DND-41 (cell line): ENCODE measurements around the gene SLC1A2.

ENCODE experiments used
- ATAC-seq: fragments of 200-7000 bp; cut with Tn5 transposase; 3 replicates; pipeline ENCODE4 v1.9.1; 2021; ENCODE audit warnings: low read depth; ENCODE audit not compliant: insufficient read depth
- DNase-seq: peaks from one replicate; pipeline ENCODE4 v3.0.0-alpha.2; 2020
- H2AFZ ChIP-seq: 2 replicates; pipeline ENCODE4 v1.6.0; 2012; ENCODE audit warnings: low read depth, low read length
- H3K27ac ChIP-seq: 2 replicates; pipeline ENCODE4 v1.5.1; 2012; ENCODE audit warnings: low read length, inconsistent platforms
- H3K27me3 ChIP-seq: fragments of 200-600 bp; sonication (generic); 2 replicates; pipeline ENCODE4 v1.6.0; 2012; ENCODE audit warnings: low read length, mild to moderate bottlenecking, inconsistent platforms; ENCODE audit not compliant: insufficient read depth, poor library complexity
- H3K36me3 ChIP-seq: 2 replicates; pipeline ENCODE4 v1.5.1; 2012; ENCODE audit warnings: low read length, inconsistent platforms; ENCODE audit not compliant: insufficient read depth
- H3K4me1 ChIP-seq: 2 replicates; pipeline ENCODE4 v1.5.1; 2012; ENCODE audit warnings: mild to moderate bottlenecking, low read length; ENCODE audit not compliant: insufficient read depth
- H3K4me2 ChIP-seq: 2 replicates; pipeline ENCODE4 v1.6.0; 2012; ENCODE audit warnings: mild to moderate bottlenecking, moderate library complexity, low read length, inconsistent platforms; ENCODE audit not compliant: insufficient read depth
- H3K4me3 ChIP-seq, 2 experiments: fragments of 200-600 bp in 1 of 2; shearing (Covaris generic) in 1 of 2; 2 replicates each; pipeline ENCODE4 v1.5.1; 2012 to 2016; ENCODE audit warnings: inconsistent platforms in 2 of 2, low read length in 2 of 2, mild to moderate bottlenecking in 2 of 2, low read depth in 1 of 2, moderate library complexity in 1 of 2
- H3K79me2 ChIP-seq: 2 replicates; pipeline ENCODE4 v1.6.0; 2012; ENCODE audit warnings: low read length, inconsistent platforms; ENCODE audit not compliant: insufficient read depth
- H3K9ac ChIP-seq: 2 replicates; pipeline ENCODE4 v1.6.0; 2012; ENCODE audit warnings: low read depth, mild to moderate bottlenecking, inconsistent platforms, low read length, moderate library complexity
- H3K9me3 ChIP-seq: 2 replicates; pipeline ENCODE4 v1.5.1; 2012; ENCODE audit warnings: low read length, moderate library complexity, mild to moderate bottlenecking, inconsistent platforms; ENCODE audit not compliant: insufficient read depth, severe bottlenecking
- H4K20me1 ChIP-seq: 2 replicates; pipeline ENCODE4 v1.6.0; 2012; ENCODE audit warnings: low read length; ENCODE audit not compliant: insufficient read depth
- EZH2 ChIP-seq: IDR thresholded peaks from 3 replicates; pipeline ENCODE4 v1.6.1; 2012; ENCODE audit warnings: borderline replicate concordance, low read depth, mild to moderate bottlenecking, moderate library complexity, low read length, inconsistent platforms; ENCODE audit not compliant: severe bottlenecking
- TF ChIP-seq, protein P1 (sequence below): IDR thresholded peaks from 2 replicates; pipeline ENCODE4 v1.5.1; 2012; ENCODE audit warnings: borderline replicate concordance, low read length, moderate library complexity, mild to moderate bottlenecking; ENCODE audit not compliant: poor library complexity, severe bottlenecking; ENCODE audit errors: extremely low read depth

SLC1A2 gene

DNA sequence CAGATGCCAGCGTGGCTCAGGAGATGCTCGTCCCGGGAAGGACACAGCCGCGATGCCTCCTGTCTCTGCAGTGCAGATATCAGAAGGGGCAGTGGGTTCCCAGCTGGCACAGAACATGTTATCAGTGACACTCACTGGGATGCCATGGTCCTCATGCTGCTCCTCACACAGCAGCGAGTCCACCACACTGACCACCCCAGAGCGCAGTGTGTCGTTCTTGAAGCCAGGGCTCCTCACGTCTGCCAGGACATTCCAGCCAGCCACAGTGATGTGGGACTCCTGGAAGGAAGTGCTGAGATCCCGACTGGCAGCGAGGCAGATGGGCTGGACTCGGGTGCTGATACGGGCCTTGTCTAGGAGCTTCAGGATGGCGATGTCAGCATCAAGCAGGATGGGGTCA is 13.1 kb upstream of the SLC1A2 start:
- TF ChIP-seq, protein P1, sequence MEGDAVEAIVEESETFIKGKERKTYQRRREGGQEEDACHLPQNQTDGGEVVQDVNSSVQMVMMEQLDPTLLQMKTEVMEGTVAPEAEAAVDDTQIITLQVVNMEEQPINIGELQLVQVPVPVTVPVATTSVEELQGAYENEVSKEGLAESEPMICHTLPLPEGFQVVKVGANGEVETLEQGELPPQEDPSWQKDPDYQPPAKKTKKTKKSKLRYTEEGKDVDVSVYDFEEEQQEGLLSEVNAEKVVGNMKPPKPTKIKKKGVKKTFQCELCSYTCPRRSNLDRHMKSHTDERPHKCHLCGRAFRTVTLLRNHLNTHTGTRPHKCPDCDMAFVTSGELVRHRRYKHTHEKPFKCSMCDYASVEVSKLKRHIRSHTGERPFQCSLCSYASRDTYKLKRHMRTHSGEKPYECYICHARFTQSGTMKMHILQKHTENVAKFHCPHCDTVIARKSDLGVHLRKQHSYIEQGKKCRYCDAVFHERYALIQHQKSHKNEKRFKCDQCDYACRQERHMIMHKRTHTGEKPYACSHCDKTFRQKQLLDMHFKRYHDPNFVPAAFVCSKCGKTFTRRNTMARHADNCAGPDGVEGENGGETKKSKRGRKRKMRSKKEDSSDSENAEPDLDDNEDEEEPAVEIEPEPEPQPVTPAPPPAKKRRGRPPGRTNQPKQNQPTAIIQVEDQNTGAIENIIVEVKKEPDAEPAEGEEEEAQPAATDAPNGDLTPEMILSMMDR, result no peak
- TF ChIP-seq EZH2, result no peak
- Histone ChIP-seq H4K20me1 (no peaks in the 10 kb centered on the region), H3K36me3 (no peaks in the 10 kb centered on the region), H3K4me3 (no peak overlapping the region), H3K4me1 (no peaks in the 10 kb centered on the region), H2AFZ (no peak overlapping the region), H3K27me3 (no peaks in the 10 kb centered on the region), H3K4me2 (no peak overlapping the region), H3K27ac (no peak overlapping the region), H3K9me3 (no peaks in the 10 kb centered on the region), H3K9ac (no peak overlapping the region), H3K79me2 (no peaks in the 10 kb centered on the region)
- ATAC-seq (no peak), DNase-seq (no peak)

- Histone ChIP-seq H3K9me3 (no peaks in the 10 kb centered on the region), H3K4me2 (no peak overlapping the region), H3K27ac (no peak overlapping the region), H3K36me3 (no peaks in the 10 kb centered on the region), H4K20me1 (no peaks in the 10 kb centered on the region), H3K27me3 (peaks cover 18% of the 10 kb centered on the region), H2AFZ (no peak overlapping the region), H3K4me1 (no peaks in the 10 kb centered on the region), H3K4me3 (no peak overlapping the region), H3K79me2 (no peaks in the 10 kb centered on the region), H3K9ac (no peak overlapping the region)
- TF ChIP-seq, protein P1, result no peak
- TF ChIP-seq EZH2, result no peak
- no peak for DNase-seq
- ATAC-seq, result no peak
Observed at GRCh38 chr11:35427071-35427470, 7.7 kb upstream of the SLC1A2 start.

- Histone ChIP-seq H3K36me3 (no peaks in the 10 kb centered on the region), H3K9ac (no peak overlapping the region), H4K20me1 (no peaks in the 10 kb centered on the region), H2AFZ (no peak overlapping the region), H3K4me1 (no peaks in the 10 kb centered on the region), H3K27me3 (peaks cover 22% of the 10 kb centered on the region), H3K27ac (no peak overlapping the region), H3K4me3 (no peak overlapping the region), H3K79me2 (no peaks in the 10 kb centered on the region), H3K4me2 (no peak overlapping the region), H3K9me3 (no peaks in the 10 kb centered on the region)
- DNase-seq, result no peak
- ATAC-seq, result no peak
- TF ChIP-seq, protein P1, result no peak
- TF ChIP-seq EZH2, result no peak
Observed at GRCh38 chr11:35426351-35426750, 7.0 kb upstream of the SLC1A2 start.

- H3K9ac ChIP-seq, result no peak overlapping the region
- no peaks in the 10 kb centered on the region for H3K36me3 ChIP-seq
- H3K4me3 ChIP-seq, result no peak overlapping the region
- no peak for TF ChIP-seq EZH2
- TF ChIP-seq, protein P1, result no peak
- ATAC-seq (no peak), DNase-seq (no peak)
- no peak overlapping the region for H3K27ac ChIP-seq
- no peaks in the 10 kb centered on the region for H4K20me1 ChIP-seq
- no peaks in the 10 kb centered on the region for H3K79me2 ChIP-seq
- no peaks in the 10 kb centered on the region for H3K9me3 ChIP-seq
- no peaks in the 10 kb centered on the region for H3K4me1 ChIP-seq
- H2AFZ ChIP-seq, result no peak overlapping the region
- no peak overlapping the region for H3K4me2 ChIP-seq
- H3K27me3 ChIP-seq, result peaks cover 24% of the 10 kb centered on the region
Observed at GRCh38 chr11:35425603-35426212, 6.3 kb upstream of the SLC1A2 start.
